Stimulated activated CD4-positive, alpha-beta T cell treated with anti-CD3 and anti-CD28 coated beads, TNF-alpha, amount 100 ng/mL, for 24 hours (primary cell): ENCODE data around the gene OBP2B.

ENCODE experiments used
- DNase-seq, 3 experiments: peaks; one replicate each; pipeline ENCODE4 v3.0.0-alpha.2; 2020; ENCODE audit warnings: low read depth in 3 of 3

Gene OBP2B

GRCh38 chr9:133167096-133167730, 41.8 kb downstream of the OBP2B start:
- no peak for DNase-seq

- DNase-seq, result no peak
Observed at GRCh38 chr9:133166392-133166791, 42.7 kb downstream of the OBP2B start.

- DNase-seq, result no peak
Observed at GRCh38 chr9:133165452-133165730, 43.7 kb downstream of the OBP2B start.

GRCh38 chr9:133164191-133164590, 44.9 kb downstream of the OBP2B start:
- DNase-seq, result no peak

GRCh38 chr9:133163504-133164172, 45.4 kb downstream of the OBP2B start, which contains the start of gene GBGT1:
Gene GBGT1 (minus strand): TSS chr9:133163914. CDS start chr9:133162412, 1,502 bp downstream.
- peak in 1 of 3 experiments; percentile 38 for DNase-seq

GRCh38 chr9:133162861-133163503, 46.1 kb downstream of the OBP2B start:
- DNase-seq, result no peak

- no peak for DNase-seq
Observed at GRCh38 chr9:133161547-133161950, 47.5 kb downstream of the OBP2B start.

- DNase-seq, result no peak
Observed at GRCh38 chr9:133160742-133161546, 48.1 kb downstream of the OBP2B start.

GRCh38 chr9:133158695-133159094, 50.4 kb downstream of the OBP2B start:
- DNase-seq, result no peak
